Activated CD4-positive, alpha-beta T cell treated with anti-CD3 and anti-CD28 coated beads, Interleukin-2, amount 10 ng/mL, durations not matched to agents 7 days and 5 days (primary cell): ENCODE data around the gene SF3B2. TPM values are rescaled to one million over a fixed set of nuclear protein-coding genes. Genes with fewer than 3 reads are reported as not detected.
A peak's percentile ranks its signal among the peaks of the same experiment; 100 is the strongest.

Experiments used
- CTCF ChIA-PET: fragments of 350-600 bp; sonication (Branson Sonifier 250); formaldehyde crosslinking; loops from one replicate; lab custom pipeline; 2021; ENCODE audit warnings: antibody characterized with exemption; lab: Charles Lee
- POLR2A ChIA-PET: fragments of 350-600 bp; sonication (Branson Sonifier 250); formaldehyde crosslinking; loops from one replicate; lab custom pipeline; 2021; ENCODE audit warnings: antibody characterized with exemption; lab: Charles Lee
- DNase-seq: peaks from one replicate; pipeline ENCODE4 v3.0.0-alpha.2; 2020
- H3K27ac Mint-ChIP-seq: one replicate; pipeline ENCODE4 v1.8.0; 2021; ENCODE audit warnings: mild to moderate bottlenecking, moderate library complexity, mixed read lengths
- H3K27me3 Mint-ChIP-seq: one replicate; pipeline ENCODE4 v1.8.0; 2021; ENCODE audit warnings: mixed read lengths
- H3K36me3 Mint-ChIP-seq: one replicate; pipeline ENCODE4 v1.8.0; 2021; ENCODE audit warnings: low read depth, mixed read lengths
- H3K4me1 Mint-ChIP-seq: one replicate; pipeline ENCODE4 v1.8.0; 2021; ENCODE audit warnings: mixed read lengths
- H3K4me3 Mint-ChIP-seq: one replicate; pipeline ENCODE4 v1.8.0; 2021; ENCODE audit warnings: mild to moderate bottlenecking, moderate library complexity, mixed read lengths
- H3K9me3 Mint-ChIP-seq: one replicate; pipeline ENCODE4 v1.8.0; 2021; ENCODE audit warnings: mixed read lengths
- total RNA-seq, 2 experiments: library from RNA; stranded (reverse); gene quantifications; one replicate each; pipeline ENCODE4 v1.2.3, GENCODE V29; 2021

SF3B2 gene
- total RNA-seq, 2 experiments from 2014 or later: 217 to 223 TPM

DNA sequence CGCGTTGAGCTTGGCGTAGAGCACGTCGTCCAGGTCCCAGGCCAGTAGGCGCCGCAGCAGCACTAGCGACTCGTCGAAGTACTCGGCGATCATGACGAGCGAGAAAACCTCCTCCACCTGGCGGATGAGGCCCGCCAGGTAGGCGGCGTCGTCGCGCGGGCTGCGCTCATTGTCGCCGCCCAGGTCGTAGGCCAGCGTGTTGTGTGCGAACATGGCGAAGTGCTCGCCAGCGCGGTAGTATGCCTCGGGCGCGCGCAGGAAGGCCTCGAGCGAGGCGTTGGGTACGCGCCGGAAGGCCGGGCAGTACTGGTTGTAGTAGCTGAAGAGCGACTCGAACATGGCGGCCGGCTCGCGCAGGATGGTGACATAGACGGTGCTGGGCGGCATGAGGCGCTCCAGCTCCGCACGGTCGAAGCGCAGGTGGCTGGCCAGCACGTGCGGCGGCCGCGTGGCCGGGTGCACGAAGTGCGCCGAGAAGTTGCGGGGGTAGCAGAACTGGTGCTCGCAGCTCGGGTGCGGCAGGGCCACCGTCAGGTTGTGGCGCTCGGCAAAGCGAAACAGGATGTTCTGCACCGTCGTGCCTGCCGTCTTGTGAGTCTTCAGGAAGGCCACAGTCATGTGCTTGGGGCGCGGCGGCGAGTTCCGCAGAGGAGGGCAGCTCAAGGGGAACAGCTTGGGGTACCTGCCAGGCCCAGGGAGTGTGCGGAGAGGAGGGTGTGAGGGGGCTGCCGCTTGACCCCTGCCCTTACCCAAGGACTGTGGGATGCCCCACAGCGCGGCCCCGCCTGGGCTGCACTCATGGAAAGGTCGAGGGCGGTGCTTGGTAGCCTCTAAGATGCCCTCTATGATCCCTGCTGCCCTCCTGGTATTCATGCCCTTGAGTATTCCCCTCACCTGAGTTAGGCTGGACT lies 8.9 kb upstream of the SF3B2 start:
- POLR2A ChIA-PET: no interaction called here
- no peaks in the 10 kb centered on the region for H3K36me3 Mint-ChIP-seq
- H3K4me1 Mint-ChIP-seq: peaks cover 13% of the 10 kb centered on the region
- no peak overlapping the region for H3K4me3 Mint-ChIP-seq
- H3K9me3 Mint-ChIP-seq: no peaks in the 10 kb centered on the region
- no peak for DNase-seq
- CTCF ChIA-PET: interaction anchor here (0.6 to 2.8 kb wide), 5 partner anchors 12 to 349 kb away, joined by 3 to 28 read pairs (median 5); no protein-coding TSS in a partner anchor
- H3K27me3 Mint-ChIP-seq: no peaks in the 10 kb centered on the region
- H3K27ac Mint-ChIP-seq: no peak overlapping the region

DNA sequence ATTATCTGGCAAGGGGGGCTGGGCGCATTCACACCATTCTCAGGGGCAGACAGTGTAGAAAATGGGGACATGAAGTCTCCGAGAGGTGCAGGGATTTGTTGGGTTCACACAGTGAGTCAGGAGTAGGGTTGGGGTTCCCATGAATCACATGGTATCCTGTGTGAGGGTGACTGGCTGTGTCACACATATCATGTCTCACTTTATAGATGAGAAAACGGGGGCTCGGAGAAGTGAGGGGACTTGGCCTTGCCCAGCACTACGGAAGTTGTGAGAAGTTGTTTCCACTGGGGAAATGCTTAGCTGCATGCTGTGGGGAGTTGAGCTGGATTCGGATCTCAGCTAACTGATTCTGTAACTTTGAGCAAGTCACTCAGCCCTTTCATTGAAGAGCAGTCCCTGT lies 7.4 kb upstream of the SF3B2 start:
- Mint-ChIP-seq H3K27ac (no peak overlapping the region), H3K4me1 (peaks cover 20% of the 10 kb centered on the region), H3K9me3 (no peaks in the 10 kb centered on the region), H3K27me3 (peaks cover 2% of the 10 kb centered on the region), H3K4me3 (no peak overlapping the region), H3K36me3 (no peaks in the 10 kb centered on the region)
- no peak for DNase-seq
- CTCF ChIA-PET: interaction anchor here (0.6 to 3.5 kb wide), 21 partner anchors 9 to 526 kb away, joined by 3 to 28 read pairs (median 4); partner anchors contain the start of gene FIBP
- POLR2A ChIA-PET: no interaction called here

DNA sequence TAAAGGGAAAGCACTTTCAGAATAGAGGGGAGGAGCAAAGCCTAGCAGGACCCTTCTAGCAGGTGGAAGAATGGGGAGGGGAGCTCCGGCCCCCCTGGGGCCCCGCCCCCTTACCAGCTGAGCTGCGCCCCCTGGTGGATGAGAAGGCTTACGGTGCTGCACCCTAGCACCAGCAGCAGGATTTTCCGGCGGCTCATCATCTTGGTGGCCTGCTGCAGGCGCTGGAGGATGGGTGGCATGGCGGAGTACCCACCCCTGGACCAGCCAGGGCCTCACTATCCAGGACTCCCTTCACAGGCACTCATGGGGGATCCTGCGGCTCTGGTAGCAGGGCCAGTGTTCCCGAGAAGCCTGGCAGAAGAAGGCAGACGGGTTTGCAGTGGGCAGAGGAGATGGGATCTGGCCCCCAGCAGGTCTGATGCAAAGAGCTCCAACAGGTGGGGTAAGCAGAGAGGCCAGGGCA lies 7.0 kb upstream of the SF3B2 start:
- Mint-ChIP-seq H3K4me3 (no peak overlapping the region), H3K27me3 (peaks cover 2% of the 10 kb centered on the region), H3K36me3 (no peaks in the 10 kb centered on the region), H3K27ac (no peak overlapping the region), H3K4me1 (peaks cover 20% of the 10 kb centered on the region), H3K9me3 (no peaks in the 10 kb centered on the region)
- CTCF ChIA-PET: interaction anchor here (0.6 to 3.5 kb wide), 24 partner anchors 9 to 504 kb away, joined by 3 to 28 read pairs (median 4); partner anchors contain the start of genes CCDC85B and FIBP
- peak; percentile 87 for DNase-seq
- POLR2A ChIA-PET: no interaction called here

DNA sequence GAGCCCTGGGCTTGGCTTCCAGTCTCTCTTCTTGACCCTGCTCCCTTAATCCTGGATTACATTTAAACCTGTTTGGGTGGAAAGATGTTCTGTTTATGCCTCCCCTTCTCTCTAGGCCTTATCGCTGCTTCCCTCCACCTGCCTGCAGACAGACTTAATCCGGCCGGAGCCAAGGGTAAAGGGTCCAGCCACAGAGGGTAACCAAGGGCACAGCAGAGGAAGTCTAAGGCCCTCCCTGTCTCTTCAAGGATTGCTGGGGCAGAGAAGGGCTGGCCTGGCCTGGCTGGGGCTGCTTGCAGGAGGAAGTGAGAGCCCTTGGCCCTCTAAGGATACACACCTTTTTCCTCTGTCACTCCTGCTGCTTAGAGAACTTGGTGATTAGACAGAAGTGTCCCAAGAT lies 5.3 kb upstream of the SF3B2 start:
- Mint-ChIP-seq H3K4me1 (peaks cover 31% of the 10 kb centered on the region), H3K4me3 (no peak overlapping the region), H3K9me3 (no peaks in the 10 kb centered on the region), H3K36me3 (no peaks in the 10 kb centered on the region), H3K27me3 (peaks cover 2% of the 10 kb centered on the region), H3K27ac (no peak overlapping the region)
- no peak for DNase-seq
- ChIA-PET POLR2A (no interaction called here), CTCF (interaction anchor here (0.6 to 3.5 kb wide), 6 partner anchors 16 to 158 kb away, joined by 3 to 26 read pairs (median 4); partner anchors contain the start of gene FIBP)

DNA sequence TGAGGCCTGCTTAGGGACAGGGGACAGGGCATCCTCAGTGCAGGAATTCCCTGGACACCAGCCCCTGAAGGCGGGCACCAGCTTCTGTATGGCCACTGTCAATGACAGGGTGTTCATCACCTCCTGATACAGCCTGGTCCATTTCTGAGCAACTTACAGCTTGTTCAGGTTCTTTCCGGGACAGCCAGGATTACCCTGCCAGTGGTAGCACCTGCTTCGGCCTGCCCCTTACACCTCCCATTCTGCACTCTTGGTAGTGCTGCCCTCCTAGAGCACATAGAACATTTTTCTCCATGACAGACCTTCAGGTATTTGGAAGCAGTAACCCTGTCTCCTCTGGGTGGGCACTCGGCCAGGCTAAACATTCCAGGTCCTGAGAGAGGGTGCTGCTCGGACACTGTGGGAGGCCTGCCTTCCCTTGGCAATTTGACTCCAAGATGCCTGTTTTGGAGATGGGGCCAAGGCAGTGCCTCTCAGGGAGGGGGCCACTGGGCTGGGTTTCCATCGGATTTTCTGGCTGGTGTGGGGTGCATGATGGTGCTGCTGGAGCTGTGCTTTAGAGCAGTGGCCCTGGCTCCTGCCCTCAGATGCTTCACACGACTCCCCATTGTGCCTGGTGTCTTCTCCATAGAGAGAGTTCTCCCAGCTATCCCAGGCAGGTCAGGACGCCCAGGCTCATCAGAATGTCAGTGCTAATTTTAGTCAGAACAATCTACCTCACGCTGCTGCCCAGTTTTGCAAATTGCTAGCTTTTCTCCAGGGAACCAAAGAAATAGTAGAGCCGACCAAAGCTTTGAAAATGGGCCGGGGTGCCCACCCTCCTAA lies 4.4 kb upstream of the SF3B2 start:
- H3K4me1 Mint-ChIP-seq: peaks cover 36% of the 10 kb centered on the region
- ChIA-PET CTCF (interaction anchor here (1.0 to 1.3 kb wide), 3 partner anchors 15 to 139 kb away, joined by 3 to 5 read pairs (median 3); no protein-coding TSS in a partner anchor), POLR2A (no interaction called here)
- H3K27ac Mint-ChIP-seq: no peak overlapping the region
- H3K9me3 Mint-ChIP-seq: no peaks in the 10 kb centered on the region
- no peak for DNase-seq
- peaks cover 5% of the 10 kb centered on the region for H3K36me3 Mint-ChIP-seq
- H3K27me3 Mint-ChIP-seq: peaks cover 2% of the 10 kb centered on the region
- no peak overlapping the region for H3K4me3 Mint-ChIP-seq

DNA sequence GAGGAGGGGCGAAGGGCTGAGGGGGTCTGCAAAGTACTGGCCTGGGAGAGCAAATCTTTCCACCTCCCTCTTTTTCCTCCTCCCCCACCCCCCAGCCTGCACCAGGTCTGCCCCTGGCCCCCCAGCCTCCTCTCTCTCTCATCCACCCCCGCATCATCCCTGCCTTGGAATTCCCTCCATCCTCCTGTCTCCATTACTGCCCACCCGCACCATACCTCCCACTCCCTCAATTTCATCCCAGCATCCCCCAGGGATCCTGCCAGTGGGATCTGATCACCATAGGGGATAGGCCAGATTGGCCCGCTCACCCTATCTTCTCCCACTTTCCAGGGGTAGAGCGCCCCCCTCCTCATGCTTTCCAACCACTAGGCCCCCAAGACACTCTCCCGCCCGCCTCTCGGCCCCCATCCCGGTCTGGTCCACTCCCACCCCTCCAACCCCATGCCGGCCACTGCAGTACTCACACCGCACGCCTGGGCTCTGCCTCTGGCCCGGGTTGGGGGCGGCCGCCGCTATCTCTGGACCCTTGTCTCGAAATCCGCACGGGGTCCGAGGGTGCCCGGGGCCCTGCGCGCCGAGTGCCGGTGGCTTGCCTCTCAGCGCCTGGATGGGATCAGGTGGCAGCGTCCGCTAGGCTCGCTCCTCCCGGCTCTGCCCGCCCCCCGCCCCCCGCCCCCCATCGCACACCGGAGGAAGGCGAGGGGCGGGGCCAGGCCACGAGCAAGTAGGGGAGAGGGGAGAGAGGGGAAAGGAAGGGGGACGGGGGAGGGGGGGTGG lies 3.4 kb upstream of the SF3B2 start, which contains the start of gene GAL3ST3:
Gene GAL3ST3 (minus strand): TSS at position 615 of the 777 bp plus-strand sequence. CDS start 3,746 bp downstream, outside the sequence.
- peaks cover 2% of the 10 kb centered on the region for H3K27me3 Mint-ChIP-seq
- no peaks in the 10 kb centered on the region for H3K9me3 Mint-ChIP-seq
- ChIA-PET CTCF (interaction anchor here (0.9 to 1.2 kb wide), 3 partner anchors 11 to 138 kb away, joined by 3 read pairs; no protein-coding TSS in a partner anchor), POLR2A (no interaction called here)
- H3K36me3 Mint-ChIP-seq: peaks cover 14% of the 10 kb centered on the region
- peak within 1 kb of the TSS; percentile 25 for H3K27ac Mint-ChIP-seq
- H3K4me1 Mint-ChIP-seq: peaks cover 44% of the 10 kb centered on the region
- DNase-seq: no peak
- no peak within 1 kb of the TSS for H3K4me3 Mint-ChIP-seq

DNA sequence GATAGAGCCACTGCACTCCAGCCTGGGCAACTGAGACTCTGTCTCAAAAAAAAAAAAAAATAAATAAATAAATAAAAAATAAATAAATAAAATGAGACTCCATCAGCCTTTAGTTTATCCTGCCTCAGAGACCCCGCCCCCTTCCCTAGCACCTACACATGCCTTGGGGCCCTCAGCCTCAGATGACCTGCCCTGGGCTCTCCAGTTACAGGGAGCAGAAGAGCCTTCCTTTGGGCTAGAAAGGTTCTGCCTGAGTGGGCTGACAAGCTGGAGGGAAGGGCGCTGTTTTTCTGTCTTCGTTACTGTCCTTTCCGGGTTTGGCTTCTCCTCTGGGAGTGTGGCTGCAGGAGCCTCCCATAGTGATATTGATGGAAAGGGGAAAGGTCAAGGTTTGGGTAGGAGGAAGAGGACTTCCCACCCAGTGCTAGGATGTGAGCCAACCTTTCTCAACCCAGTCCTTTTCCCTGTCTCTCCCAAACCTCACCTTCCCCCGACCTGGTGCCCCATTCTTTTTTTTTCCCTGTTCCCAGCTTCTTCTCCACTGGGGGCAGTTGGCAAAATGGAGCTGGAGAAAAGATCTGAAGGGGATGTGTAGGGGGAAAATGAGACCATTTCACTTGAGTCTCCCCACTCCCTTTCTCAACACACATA lies 1.5 kb upstream of the SF3B2 start:
- peak overlapping the region; percentile 95 for H3K27ac Mint-ChIP-seq

DNA sequence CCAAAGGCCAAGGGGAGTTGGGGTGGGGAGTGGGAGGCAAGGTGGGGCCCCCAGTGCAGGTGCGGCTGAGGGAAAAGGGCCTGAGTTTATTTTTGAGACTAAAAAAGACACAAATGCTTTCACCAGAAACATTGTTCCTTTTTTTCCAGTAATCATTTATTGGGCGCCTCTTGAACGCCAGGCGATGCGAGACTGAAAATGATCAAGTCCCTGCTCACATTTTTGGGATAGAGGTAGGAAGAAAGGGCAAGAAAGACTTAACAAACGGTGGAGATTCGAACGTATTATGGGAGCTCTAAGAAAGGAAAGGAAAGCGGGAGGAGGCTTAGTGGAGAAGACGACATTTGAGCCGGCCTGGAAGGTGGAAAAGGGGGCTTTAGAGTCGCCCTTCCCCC lies 796 bp upstream of the SF3B2 start:
- POLR2A ChIA-PET: no interaction called here
- no peaks in the 10 kb centered on the region for H3K9me3 Mint-ChIP-seq
- peaks cover 28% of the 10 kb centered on the region for H3K36me3 Mint-ChIP-seq
- no peak for DNase-seq
- H3K27me3 Mint-ChIP-seq: peaks cover 2% of the 10 kb centered on the region
- H3K4me1 Mint-ChIP-seq: peaks cover 40% of the 10 kb centered on the region
- H3K4me3 Mint-ChIP-seq: peak overlapping the region; percentile 100
- CTCF ChIA-PET: interaction anchor here (0.8 to 8.2 kb wide), 4 partner anchors 19 to 192 kb away, joined by 4 to 66 read pairs (median 4); partner anchors contain the start of genes MUS81 and PACS1
- H3K27ac Mint-ChIP-seq: peak overlapping the region; percentile 95

More for the DNA sequence above, 1.5 kb upstream of the SF3B2 start:
- no peak for DNase-seq
- Mint-ChIP-seq H3K27me3 (peaks cover 2% of the 10 kb centered on the region), H3K9me3 (no peaks in the 10 kb centered on the region), H3K36me3 (peaks cover 27% of the 10 kb centered on the region), H3K4me1 (peaks cover 42% of the 10 kb centered on the region), H3K4me3 (peak overlapping the region; percentile 100)
- ChIA-PET POLR2A (no interaction called here), CTCF (interaction anchor here (0.8 to 8.2 kb wide), 5 partner anchors 9 to 191 kb away, joined by 4 to 66 read pairs (median 4); partner anchors contain the start of genes MUS81 and PACS1)

DNA sequence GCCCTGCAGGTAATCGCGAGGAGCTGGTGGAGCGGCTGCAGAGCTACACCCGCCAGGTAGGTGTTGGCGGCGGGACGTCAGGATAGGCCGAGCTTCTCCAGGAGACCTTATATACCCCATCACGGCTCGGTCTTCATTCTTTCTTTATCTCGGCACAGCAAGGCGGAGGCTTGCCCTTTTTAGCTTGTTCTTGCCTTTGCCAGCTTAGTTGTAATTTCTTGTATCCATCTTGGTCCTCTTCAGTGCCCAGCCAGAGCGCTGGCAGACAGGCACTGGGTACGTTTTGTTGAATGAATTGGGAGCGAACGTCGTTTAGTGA lies 459 bp downstream of the SF3B2 start:
- peaks cover 43% of the 10 kb centered on the region for H3K4me1 Mint-ChIP-seq
- peaks cover 2% of the 10 kb centered on the region for H3K27me3 Mint-ChIP-seq
- no peaks in the 10 kb centered on the region for H3K9me3 Mint-ChIP-seq
- no peak for DNase-seq
- ChIA-PET CTCF (interaction anchor here (0.9 to 8.2 kb wide), 8 partner anchors 11 to 341 kb away, joined by 3 to 66 read pairs (median 4); partner anchors contain the start of genes KAT5 and PACS1), POLR2A (interaction anchor here (0.5 kb wide), 1 partner anchor 1397 kb away, joined by 4 read pairs; no protein-coding TSS in a partner anchor)
- H3K27ac Mint-ChIP-seq: peak overlapping the region; percentile 95
- peaks cover 38% of the 10 kb centered on the region for H3K36me3 Mint-ChIP-seq
- peak overlapping the region; percentile 100 for H3K4me3 Mint-ChIP-seq

DNA sequence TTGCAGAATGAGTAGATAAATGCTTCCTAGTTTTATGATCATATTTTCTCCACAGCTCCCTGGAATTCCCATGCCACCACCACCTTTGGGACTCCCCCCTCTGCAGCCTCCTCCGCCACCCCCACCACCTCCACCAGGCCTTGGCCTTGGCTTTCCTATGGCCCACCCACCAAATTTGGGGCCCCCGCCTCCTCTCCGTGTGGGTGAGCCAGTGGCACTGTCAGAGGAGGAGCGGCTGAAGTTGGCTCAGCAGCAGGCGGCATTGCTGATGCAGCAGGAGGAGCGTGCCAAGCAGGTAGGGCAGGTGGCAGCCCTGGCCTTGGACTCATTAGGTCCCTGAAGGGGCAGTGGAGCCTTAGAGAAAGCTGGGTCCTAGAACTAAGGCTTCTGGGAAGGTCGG lies 2.9 kb downstream of the SF3B2 start:
- Mint-ChIP-seq H3K27ac (peak overlapping the region; percentile 31), H3K36me3 (peaks cover 58% of the 10 kb centered on the region), H3K27me3 (no peaks in the 10 kb centered on the region), H3K4me3 (peak overlapping the region; percentile 51), H3K9me3 (no peaks in the 10 kb centered on the region), H3K4me1 (peaks cover 40% of the 10 kb centered on the region)
- POLR2A ChIA-PET: interaction anchor here (0.7 kb wide), 1 partner anchor 65 kb away, joined by 3 read pairs; no protein-coding TSS in a partner anchor
- no peak for DNase-seq
- CTCF ChIA-PET: interaction anchor here (1.1 to 8.2 kb wide), 3 partner anchors 8 to 15 kb away, joined by 3 to 66 read pairs (median 9); partner anchors contain the start of gene PACS1

DNA sequence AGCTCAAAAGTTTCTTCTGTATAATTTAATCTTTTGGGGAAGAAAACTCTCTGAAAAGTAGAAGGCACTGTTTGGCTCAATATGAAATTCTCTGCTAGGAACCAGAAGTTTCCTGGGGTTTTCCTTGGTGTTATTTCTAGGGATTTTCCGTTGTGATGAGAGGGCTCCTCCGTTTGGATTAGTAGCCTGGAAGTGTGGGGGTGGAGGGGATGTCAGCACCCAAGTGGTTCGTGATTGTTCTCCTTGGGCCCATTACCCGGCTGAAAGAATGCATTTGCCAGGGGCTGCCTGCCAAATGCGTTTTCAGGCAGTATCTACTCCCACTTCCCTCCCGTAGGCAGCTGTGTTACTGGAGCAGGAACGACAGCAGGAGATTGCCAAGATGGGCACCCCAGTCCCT lies 4.3 kb downstream of the SF3B2 start:
- no peak for DNase-seq
- POLR2A ChIA-PET: no interaction called here
- CTCF ChIA-PET: interaction anchor here (8.2 kb wide), 1 partner anchor 14 kb away, joined by 66 read pairs; the partner anchor contains the start of gene PACS1
- Mint-ChIP-seq H3K9me3 (no peaks in the 10 kb centered on the region), H3K27ac (no peak overlapping the region), H3K36me3 (peaks cover 71% of the 10 kb centered on the region), H3K4me1 (peaks cover 39% of the 10 kb centered on the region), H3K4me3 (no peak overlapping the region), H3K27me3 (no peaks in the 10 kb centered on the region)
